NCI-H1105 (cell line): ENCODE measurements around the gene C16orf86.
"Not testable (repeated sequence)": the region's sequence is repeated elsewhere in the genome, so short reads cannot be mapped to it uniquely, and the experiment has no call there.

Experiments used
- DNase-seq: peaks from one replicate; lab custom pipeline; 2025; lab: John Stamatoyannopoulos, UW

The C16orf86 gene

DNA sequence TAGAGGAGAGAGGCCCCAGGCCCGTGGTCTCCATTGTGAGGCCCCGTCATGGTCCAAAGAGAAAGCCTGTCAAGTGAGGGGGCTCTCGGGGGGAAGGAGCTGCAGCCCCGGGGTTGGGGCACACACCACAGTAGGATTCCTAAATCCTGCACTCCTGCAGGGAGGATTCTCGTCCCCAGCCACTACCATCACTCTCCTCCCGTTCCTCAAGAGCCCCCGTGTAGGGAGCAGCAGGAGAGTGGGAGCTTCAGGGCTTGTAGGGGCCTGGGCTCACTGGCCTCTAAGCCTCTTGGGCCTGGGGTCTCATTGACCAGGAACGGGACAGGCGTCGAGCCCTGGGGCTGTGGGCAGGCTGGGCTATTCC is 821 bp downstream of the C16orf86 start:
- DNase-seq, result no peak

DNA sequence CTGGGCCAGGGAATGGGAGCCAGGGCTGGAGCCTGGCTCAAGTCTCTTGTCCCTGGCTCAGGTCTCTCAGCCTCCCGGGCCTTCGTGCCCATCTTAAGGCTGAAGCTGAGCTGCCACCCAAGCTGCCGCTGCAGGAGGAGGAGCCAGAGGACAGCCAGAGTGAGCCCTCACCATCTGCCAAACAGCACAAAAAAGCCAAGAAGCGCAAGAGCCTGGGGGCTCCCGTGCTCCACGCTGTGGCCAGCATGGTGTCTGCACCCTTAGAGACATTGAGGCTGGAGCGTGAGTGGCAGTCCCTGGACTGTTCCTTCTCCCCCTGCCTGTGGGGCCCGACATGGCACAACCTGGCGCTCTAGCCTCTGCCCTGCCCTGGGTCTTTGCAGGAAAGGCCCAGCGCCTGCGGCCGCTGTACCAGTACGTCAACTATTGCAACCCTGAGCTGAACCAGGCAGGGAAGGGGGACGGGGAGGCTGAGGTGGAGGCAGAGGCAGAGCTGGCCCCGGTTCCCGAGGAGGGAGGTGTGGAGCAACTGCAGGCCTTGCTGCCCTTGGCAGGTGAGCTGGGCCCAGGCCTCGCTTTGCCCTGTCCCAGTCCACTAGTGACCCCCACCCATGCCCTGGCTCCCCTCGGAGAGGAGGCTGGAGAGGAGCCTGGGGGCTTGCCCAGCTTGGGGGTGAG is 1.3 kb downstream of the C16orf86 start:
- DNase-seq, result peak; percentile 60

DNA sequence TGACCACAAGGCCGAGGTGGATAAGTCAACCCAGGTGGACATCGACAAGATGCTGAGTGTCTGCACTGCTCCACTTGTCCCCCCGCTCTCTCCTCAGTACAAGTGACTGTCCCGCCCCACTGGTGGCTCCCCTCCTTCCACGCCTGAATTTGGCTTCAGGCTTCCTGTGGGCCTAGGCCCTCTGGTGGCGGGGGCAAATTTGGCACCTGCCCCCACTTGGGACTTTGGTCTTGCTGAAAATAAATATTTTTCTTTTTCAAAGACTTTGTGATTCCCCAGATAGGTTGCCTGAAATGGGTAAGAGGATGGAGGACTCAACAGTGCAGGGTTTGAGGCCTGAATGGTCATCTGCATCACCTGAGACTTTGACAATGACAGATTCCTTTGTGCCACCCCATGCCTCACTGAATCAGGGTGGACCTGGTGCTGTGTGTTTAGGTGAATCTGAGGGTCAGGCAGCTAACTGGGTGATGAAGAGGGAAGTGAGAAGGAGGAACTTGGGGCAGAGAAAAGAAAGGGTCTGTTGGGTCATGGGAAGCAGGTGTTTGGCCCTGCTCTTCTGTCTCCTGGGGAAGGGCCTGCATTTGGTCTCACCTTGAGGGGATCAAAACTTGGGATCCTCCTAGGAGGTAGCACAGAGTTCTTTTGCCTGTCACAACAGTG is 2.0 kb downstream of the C16orf86 start:
- DNase-seq, result no peak

DNA sequence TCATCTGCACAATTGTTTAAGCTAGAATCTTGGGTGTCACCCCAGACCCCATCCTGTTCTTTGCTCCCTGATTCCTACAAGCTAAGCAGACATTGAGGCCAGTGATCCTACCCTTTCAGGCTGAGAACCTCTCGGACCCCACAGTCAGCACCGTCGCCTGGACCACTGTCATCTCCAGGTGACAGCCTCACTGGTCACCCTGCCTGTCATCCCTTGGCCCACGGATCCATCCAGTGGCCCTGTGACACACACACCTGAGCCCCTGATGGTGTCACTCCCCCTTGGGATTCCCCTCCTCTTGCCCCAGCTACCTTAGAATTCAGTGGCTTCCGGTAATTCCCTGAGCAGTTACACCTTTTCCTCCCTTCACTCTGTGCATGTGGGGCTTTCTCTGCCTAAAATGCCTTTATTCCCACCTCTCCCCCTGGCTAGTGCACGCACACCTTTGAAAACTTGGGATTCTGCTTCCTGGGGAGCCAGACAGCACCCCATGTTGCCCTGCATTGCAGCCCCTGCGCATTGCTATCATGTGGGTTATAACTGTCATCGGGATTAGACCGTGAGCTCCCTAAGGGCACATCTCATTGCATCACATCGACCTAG is 3.0 kb downstream of the C16orf86 start:
- no peak for DNase-seq

DNA sequence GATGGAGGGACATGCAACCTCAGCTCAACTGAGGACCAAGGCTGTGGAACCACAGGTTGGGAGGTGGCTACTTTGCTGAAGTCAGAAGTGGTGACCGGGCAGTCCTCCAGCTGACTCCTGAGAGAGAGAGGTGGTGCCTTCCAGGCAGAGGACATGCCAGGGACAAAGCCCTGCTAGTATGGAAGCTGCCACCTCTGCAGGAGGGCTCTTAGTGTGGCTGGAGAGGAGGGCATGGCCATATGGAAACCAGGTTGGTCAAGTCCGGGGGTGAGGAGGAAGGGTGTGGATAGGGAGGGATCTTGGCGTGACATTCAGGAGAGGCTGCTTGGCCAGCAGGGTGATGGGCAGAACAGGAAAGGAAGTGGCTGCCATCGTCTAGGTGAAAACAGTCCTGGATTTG is 5.7 kb downstream of the C16orf86 start:
- DNase-seq, result no peak

DNA sequence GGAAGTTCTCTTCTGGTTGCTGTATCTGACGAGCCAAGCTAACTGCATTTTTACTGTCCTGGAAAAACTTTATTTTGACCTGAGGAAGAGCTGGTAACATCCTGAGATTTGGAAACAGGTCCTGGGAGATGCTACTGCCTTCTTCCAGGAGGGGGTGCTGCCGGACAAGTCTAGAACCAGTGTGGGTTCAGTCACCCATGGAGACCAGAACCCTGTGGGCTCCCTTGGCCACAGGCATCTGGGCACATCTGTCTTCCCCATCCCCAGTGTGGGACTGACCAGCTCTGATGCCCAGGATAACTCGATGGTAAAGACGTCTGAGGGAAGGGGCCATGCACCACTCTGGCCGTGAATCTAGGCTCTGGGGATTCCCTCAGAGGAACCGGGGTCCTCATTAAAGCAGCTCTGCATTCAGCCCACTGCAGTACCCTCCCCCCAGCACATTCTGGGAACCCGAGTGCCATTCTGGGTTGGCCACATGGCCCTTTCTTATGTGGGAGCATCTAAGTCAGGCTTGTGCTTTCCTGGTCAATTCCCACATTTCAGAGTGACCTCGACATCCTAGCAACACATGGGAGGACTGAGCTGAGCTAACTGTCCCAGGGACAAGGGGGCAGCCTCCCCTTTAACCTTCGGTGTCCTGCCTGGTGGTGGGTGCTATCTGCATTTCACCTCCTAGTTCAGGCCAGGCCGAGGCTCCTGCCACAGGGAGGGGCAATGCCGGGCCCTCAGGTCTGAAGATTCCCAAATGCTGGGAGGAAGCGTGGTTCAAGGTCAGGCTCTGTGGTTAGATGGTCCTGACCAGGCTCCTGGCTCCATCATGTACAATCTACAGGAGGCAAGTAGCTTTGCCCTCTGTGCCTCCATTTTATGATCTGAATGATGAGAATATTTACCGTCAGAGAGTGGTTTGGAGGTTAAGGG is 6.4 kb downstream of the C16orf86 start:
- no peak for DNase-seq

DNA sequence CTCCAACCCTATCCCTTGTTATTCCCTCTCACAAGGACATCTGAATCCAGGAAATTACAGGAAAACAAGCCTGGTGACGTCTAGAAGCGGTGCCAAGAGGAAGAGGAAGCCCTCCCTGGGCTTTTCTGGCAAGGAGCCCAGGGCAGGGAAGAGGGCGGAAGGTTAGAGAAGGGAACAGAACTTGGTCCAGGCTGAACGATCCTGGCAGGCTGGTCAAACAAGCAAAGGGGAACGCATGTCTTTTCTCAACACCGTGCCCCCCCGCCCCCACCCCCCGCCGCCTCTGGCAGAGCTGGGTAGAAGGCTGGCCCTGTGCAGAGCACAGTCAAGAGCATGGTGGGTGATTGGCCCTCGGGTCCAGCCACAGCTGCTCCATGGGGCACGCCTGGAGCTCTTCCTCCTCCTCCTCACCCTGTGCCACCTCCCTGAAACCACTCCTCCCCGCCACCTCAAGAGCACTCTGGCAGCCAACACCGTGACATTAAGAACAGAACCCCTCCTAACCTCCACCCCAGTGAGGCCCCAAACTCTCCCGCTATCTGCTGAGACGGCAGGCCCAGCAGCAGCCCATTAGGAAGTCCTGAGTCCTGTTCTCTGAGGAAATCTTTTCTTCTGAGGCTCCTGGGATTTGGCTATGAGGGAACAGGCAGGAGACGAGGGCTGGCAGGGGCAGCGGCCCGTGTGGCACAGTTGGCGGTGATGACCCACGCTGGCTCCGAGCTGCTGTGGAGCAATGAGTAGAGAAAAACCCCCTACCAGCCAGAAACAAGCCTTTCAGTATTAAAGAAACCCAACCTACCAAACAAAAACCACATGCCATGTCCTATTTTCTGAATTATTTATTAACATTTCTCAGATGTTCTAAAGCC is 7.3 kb downstream of the C16orf86 start:
- no peak for DNase-seq

DNA sequence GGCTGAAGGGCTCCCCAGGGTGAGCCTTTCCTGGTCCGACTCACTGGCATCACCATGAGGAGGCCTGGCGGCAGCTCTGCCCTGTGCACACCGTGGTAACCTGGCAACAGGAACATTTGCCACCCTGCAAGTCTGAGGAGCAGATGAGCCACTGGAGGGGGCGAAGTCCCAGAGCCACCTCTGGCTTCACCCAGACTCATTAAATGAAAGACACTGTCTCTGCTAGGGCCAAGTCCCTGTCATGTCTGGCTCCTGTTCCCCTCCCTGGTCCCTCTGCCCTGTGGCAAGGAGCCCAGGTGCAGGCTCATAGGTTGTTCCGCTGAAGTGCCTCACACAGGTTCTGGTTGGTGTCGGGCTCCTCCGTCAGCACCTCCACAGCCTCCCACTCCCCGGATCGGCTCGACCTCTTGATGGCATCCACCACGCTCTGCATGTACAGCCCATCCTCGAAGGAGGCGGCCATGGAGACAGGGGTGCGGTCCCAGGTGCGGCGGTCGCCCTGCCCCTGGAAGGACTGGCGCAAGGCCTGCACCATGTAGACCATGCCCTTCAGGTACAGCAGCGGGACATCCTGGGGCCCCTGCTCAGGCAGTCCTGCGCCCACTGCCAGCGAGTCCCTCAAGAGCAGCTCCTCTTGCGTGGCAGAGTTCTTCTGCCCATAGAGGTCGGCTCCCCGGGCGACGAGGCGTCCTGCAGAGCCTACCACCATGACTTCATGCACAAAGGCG is 8.4 kb downstream of the C16orf86 start:
- no peak for DNase-seq

DNA sequence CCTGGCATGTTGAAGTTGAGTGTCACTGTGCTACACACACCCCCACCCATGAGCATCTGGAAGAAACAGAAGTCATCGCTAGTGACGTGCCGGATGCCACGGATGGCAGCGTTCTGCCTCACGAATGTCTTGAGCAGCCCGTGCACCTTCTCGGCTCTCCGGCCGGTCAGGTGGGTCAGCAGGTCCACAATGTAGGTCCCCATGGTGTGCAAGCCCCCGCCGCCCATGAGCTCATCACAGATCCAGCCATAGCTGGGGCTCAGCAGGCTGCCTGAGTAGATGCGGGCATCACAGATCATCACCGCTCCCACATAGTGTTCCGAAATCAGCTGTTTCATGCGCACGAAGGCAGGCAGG is 8.9 kb downstream of the C16orf86 start:
- no peak for DNase-seq

DNA sequence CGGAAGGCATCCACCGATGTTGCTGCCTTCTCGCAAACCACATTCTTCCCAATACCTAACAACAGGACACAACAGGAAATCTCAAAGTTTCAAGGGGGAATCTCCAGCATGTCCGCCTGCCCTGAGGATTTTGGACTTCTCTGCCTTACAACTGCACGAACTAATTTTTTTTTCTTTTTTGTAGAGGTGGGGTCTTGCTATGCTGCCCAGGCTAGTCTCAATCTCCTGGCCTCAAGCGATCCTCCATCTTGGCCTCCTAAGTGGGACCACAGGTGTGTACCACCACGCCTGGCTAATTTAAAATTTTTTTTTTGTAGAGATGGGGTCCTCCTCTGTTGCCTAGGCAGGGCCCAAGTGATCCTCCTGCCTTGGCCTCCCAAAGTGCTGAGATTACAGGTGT is 9.4 kb downstream of the C16orf86 start:
- no peak for DNase-seq

DNA sequence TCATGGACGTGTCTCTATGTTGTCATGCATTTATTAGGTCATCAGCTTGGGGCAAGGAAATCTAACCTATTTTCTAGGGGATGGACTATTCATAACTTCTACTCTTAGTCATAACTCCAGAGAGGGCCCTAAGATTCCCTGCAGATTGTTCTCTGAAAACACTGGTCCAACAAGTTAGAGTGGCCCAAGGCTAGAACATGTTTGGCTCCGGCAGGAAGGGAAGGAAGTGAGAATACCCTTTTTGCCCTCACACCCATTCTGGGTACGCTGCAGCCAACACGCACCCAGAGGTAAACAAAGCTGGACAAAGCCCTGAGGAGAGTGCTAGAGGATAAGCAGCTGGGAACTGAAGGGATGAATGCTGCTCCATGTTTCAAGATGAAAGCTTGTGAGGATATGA is 9.9 kb downstream of the C16orf86 start:
- DNase-seq, result no peak

DNA sequence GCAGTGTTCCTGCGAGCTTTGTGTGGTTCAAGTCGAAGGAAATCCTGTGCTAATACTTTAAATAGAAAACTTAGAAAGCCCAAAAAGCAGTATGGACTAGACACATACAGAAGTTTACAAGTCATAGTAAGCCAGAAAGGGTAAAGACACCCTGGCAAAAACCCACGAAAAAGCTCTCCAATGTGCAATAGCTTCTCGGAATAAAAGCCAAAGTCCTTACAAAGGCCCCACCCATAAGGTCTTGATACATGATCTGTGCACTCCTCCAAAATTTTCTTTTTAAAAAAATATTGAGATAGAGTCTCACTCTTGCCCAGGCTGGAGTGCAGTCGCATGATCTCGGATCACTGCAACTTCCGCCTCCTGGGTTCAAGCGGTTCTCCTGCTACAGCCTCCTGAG is 10.3 kb downstream of the C16orf86 start:
- no peak for DNase-seq

DNA sequence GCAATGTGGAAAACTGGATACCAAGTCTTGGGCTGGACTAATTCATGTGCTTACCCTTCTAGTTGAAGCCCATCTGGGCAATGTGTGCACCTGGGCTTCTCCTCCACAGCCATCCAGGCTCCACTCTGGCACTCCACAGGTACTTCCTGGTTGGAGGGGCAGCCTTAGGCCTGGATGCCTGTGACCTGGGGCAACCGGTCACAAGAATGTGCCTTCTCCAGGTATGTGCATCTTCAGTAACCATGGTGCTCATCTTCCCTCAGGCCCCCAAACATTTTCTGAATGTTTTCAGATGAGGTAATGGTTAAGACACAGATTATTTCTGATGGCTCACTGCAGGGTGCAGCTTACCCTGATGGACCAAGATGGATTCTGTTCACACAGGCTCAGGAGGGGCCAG is 11.1 kb downstream of the C16orf86 start:
- no peak for DNase-seq

DNA sequence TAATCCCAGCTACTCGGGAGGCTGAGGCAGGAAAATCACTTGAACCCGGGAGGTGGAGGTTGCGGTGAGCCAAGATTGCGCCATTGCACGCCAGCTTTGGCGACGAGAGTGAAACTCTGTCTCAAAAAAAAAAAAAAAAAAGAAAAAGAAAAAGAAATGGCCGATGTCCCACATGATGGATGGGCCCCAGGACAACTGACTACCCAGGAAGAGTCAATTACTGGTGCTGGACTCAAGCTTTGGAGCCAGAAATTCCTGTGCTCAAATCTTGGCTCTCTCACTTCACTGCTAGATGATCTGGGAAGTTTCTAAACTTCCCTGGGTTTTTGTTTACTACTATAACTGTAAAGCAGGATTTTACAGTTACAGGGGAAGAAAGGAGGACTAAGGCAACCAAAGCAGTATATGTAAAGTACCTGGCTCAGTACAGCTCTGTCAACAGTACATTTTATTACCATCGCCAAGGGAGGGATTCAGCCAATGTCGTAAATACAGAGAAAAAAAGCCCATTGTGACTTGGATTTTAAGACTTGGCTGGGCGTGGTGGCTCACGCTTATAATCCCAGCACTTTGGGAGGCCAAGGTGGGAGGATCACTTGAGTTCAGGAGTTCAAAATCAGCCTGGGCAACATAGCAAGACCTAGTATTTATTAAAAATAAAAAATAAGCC is 11.9 kb downstream of the C16orf86 start:
- DNase-seq, result no peak

DNA sequence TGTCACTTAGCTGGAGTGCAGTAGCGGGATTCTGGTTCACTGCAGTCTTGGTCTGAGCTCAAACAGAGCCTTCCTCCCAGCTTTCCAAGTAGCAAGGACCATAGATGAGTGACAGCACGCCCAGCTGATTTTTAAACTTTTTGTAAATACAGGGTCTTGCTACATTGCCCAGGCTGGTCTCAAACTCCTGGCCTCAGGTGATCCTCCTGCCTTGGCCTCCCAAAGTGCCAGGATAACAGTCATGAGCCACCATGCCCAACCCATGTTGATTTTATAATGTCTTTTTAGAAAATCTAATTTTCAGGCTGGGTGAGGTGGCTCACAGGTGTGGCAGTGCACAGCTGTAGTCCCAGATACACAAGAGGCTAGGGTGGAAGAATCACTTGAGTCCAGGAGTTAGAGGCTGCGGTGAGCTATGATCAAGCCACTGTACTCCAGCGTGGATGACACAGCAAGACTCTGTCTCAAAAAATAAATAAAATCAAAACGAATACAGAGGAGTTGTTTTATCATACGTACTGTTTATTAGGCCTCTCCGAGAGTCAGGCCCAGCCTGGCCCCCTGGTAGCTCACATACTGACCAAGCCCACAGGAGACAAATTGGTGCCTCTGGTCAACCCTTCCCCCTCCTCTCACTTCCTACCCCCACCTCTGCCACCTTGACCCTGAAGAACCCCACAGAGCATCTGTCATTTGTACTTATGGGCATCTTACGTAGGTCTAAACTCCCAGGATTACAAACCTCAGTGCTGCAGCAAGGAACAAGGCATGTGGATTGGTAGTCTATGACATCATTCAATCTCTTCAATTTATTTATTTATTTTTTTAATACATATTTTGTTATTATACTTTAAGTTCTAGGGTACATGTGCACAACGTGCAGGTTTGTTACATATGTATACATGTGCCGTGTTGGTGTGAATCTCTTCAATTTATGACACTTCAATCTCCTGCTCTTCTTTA is 13.6 kb downstream of the C16orf86 start:
- no peak for DNase-seq

DNA sequence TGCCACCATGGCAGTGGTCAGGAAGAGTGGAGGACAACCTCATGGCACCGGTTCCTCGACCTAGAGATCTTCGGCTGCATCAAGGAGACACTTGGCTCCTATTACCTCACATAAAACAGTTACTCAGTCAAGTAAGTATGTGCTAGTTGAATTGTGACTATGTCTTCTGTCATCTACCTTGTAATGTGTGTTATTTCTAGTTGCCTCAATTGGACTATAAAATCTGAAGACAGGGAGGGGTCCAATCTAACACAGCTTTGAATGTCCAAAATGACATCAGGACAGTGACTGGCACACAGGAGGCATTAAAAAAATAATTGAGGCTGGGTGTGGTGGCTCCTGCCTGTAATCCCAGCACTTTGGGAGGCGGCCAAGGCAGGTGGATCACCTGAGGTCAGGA is 17.2 kb downstream of the C16orf86 start:
- DNase-seq, result no peak

DNA sequence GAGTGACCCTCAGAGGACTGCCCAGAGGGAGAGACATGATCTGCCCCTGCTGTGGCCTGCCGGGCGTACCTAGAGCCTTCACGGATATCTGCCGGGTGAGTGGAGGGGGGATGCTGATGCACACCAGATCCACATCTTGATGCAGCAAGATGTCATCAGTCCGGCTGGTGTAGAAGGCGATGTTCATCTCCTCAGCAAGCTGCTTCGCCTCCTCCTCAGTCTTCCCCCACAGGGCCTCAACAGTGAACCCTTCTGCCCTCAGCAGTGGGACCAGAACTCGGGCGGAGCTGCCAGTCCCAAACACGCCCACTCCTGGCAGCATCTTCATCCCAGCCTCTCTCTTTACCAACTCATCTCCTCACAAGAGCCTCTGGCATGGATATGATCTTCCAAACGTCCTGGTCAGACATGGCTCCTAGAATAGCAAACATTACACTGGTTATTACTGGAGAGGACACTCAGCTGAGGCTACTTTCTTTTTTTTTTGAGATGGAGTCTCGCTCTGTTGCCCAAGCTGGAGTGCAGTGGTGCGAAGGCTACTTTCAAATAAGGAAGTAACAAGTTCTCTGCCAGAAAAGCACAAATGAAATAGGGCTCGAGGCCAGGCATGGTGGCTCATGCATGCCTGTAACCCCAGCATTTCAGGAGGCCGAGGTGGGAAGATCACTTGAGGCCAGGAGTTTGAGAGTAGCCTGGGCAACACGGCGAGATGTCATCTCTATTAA is 18.9 kb downstream of the C16orf86 start:
- no peak for DNase-seq

DNA sequence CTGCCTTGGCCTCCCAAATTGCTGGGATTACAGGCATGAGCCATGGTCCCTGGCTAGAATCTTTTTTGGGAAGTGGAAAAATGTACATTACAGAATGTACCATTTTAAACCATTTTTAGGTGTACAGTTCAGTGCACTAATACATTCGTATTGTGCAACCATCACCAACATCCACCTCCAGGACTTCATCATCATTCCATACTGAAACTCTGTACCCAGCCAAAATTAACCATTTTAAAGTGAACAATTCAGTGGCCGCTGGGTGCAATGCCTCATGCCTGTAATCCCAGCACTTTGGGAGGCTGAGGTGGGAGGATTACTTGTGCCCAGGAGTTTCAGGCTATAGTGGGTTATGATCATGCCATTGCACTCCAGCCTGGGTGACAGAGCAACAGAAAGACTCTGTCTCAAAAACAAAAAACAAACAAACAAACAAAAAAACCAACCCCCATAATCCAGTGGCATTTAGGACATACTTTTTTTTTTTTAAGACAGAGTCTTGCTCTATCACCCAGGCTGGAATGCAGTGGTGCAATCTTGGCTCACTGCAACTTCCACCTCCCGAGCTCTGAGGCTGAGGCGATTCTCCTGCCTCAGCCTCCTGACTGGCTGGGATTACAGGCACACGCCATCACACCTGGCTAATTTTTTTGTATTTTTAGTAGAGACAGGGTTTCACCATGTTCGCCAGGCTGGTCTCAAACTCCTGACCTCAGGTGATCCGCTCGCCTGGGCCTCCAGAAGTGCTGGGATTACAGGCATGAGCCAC is 27.1 kb downstream of the C16orf86 start:
- not testable (repeated sequence) for DNase-seq
